Gastroesophageal sphincter (tissue), 4 donors: ENCODE data around the gene ZKSCAN5. TPM values are rescaled to one million over a fixed set of nuclear protein-coding genes. Genes with fewer than 3 reads are reported as not detected.

ENCODE experiments used
- ATAC-seq: fragments of 150-250 bp; one replicate; pipeline ENCODE4 v1.9.1; 2016; ENCODE audit warnings: mild to moderate bottlenecking, moderate library complexity
- H3K27ac ChIP-seq, 4 donors: fragments of 200-600 bp; sonication (generic) in 3 of 4; 1 replicate in 3 of 4; 2 replicates in 1 of 4; pipeline ENCODE4 v1.5.1; 2016 to 2019
- H3K27me3 ChIP-seq: fragments of 200-600 bp; sonication (generic); one replicate; pipeline ENCODE4 v1.5.1; 2019
- H3K36me3 ChIP-seq, 2 donors: fragments of 200-600 bp; sonication (generic); one replicate each; pipeline ENCODE4 v1.5.1; 2019; ENCODE audit warnings: control low read depth in 1 of 2
- H3K4me1 ChIP-seq, 3 donors: fragments of 200-600 bp; sonication (generic); 1 replicate in 2 of 3; 2 replicates in 1 of 3; pipeline ENCODE4 v1.5.1; 2016 to 2019; ENCODE audit warnings: control low read depth in 2 of 3
- H3K4me3 ChIP-seq, 2 donors: fragments of 200-600 bp; sonication (generic); one replicate each; pipeline ENCODE4 v1.5.1; 2019; ENCODE audit warnings: mild to moderate bottlenecking in 1 of 2, moderate library complexity in 1 of 2
- H3K9me3 ChIP-seq, 3 donors: fragments of 200-600 bp; sonication (generic); one replicate each; pipeline ENCODE4 v1.5.1; 2017 to 2019; ENCODE audit warnings: control low read depth in 2 of 3
- CTCF ChIP-seq, 4 experiments: fragments of 200-600 bp in 2 of 4; fragments of 450-650 bp in 2 of 4; sonication (generic) in 1 of 4; IDR thresholded peaks; one replicate each; pipeline ENCODE4 v1.5.1; 2017 to 2019; ENCODE audit warnings: antibody characterized with exemption in 4 of 4, mild to moderate bottlenecking in 2 of 4, moderate library complexity in 2 of 4
- EP300 ChIP-seq: sonication (generic); formaldehyde crosslinking; IDR thresholded peaks from one replicate; pipeline ENCODE4 v1.6.1; 2017; ENCODE audit warnings: antibody characterized with exemption, mild to moderate bottlenecking
- POLR2A ChIP-seq, 2 donors: fragments of 450-650 bp; IDR thresholded peaks; one replicate each; pipeline ENCODE4 v1.6.1; 2017; ENCODE audit warnings: antibody characterized with exemption in 2 of 2, mild to moderate bottlenecking in 2 of 2, moderate library complexity in 1 of 2
- POLR2AphosphoS5 ChIP-seq: sonication (generic); formaldehyde crosslinking; IDR thresholded peaks from one replicate; pipeline ENCODE4 v1.6.1; 2017; ENCODE audit warnings: antibody characterized with exemption
- WGBS, 2 donors: methylation state at CpG; one replicate each; pipeline ENCODE4 v1.1.5; 2018; ENCODE audit warnings: low coverage in 1 of 2; 5-methylcytosine and 5-hydroxymethylcytosine counted together
- total RNA-seq, 4 donors: library from RNA; depleted of rRNA; stranded (reverse); fragments of >200 nt; gene quantifications; one replicate each; pipeline ENCODE4 v1.1.0, GENCODE V29; 2016

ZKSCAN5 gene
- total RNA-seq, 4 donors from 2014 or later = 7.5 to 12.5 (median 10.6) TPM

DNA sequence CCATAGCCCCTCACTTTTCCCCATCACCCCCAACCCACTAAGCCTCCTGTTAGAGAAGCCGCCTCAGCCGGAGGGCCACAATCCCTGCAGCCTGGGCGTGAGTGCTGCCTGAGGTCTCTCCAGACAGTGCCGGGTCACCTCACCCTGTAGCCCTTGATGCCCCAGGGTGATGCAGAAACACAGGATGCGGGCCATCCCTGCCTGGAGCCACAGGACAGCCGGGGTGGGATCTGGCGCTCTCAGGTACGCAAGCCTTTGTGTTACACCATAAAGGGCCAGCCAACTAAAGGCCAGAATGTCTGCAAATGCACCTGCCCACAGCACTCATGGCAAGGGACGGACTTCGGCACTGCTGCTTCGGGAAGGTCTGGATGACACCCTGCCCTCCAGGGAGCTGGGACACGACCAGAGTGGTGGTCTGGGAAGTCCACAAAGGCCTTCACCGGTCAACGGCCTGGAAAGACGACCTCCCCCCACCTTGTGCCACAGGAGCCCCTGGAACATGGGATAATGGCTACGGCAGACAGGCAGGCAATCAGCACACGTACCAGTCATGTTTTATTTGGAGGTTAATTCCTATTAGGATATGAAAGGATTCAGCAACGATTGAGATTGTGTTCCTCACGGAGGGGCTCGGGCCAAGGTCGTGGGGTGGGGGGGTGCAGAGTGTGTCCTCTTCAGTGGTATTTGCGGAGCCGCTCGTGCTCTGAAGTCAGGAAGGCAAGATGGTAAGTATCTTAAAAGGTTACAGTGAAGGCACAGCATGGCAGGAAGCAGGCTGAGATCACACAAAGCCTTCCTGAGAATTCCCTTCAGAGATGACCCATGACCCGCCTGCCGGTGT, 46.6 kb upstream of the ZKSCAN5 start:
- H3K9me3 ChIP-seq = no peaks in the 10 kb centered on the region
- ATAC-seq = no peak
- H3K4me3 ChIP-seq = no peak overlapping the region
- H3K27me3 ChIP-seq = no peaks in the 10 kb centered on the region
- no peak overlapping the region for H3K27ac ChIP-seq
- 74% methylated on average over 5 of the region's 26 CpGs; no CpG with 5 or more reads in 1 of the 2 donors for WGBS, 2 donors
- H3K4me1 ChIP-seq = peaks cover 0 to 31% (median 4%) of the 10 kb centered on the region in 3 donors
- TF ChIP-seq EP300 (no peak), POLR2A (IDR thresholded peaks at IDR 0.05) (no peak), CTCF (IDR thresholded peaks at IDR 0.05) (no peak), POLR2AphosphoS5 (no peak)
- peaks cover 0 to 91% of the 10 kb centered on the region in 2 donors for H3K36me3 ChIP-seq

DNA sequence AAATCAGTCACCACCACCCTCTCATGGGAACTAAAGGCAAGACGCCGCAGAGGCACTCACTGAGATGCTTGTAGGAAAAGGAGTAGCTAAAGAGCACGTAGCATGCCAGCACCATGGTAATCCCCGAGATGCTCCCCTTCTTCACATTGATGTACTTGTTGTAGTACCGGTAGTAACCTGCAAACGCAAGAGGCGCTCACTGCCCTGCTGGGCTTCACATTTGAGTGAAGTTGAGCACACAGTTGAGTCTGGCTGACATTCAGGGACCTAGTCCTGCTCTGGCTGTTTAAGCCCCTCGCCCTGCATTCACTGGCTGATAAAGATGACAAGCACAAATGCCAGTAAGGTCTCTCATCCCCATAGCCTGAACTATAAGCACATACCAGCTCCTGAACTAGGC, 45.4 kb upstream of the ZKSCAN5 start:
- Histone ChIP-seq H3K9me3 (no peaks in the 10 kb centered on the region), H3K27ac (no peak overlapping the region), H3K36me3 (peaks cover 0 to 91% of the 10 kb centered on the region in 2 donors), H3K27me3 (no peaks in the 10 kb centered on the region), H3K4me3 (no peak overlapping the region), H3K4me1 (peaks cover 0 to 44% (median 4%) of the 10 kb centered on the region in 3 donors)
- whole genome bisulfite sequencing, 2 donors = 81% methylated on average over 6 of the region's 8 CpGs; no CpG with 5 or more reads in 1 of the 2 donors
- ATAC-seq = no peak
- TF ChIP-seq CTCF (IDR thresholded peaks at IDR 0.05) = peak in 1 of 4 experiments; percentile 9
- no peak for TF ChIP-seq POLR2A (IDR thresholded peaks at IDR 0.05)
- no peak for TF ChIP-seq EP300

- H3K9me3 ChIP-seq = no peaks in the 10 kb centered on the region
- WGBS, 2 donors = 70 to 84% methylated on average over 4 to 9 of the region's 11 CpGs
- TF ChIP-seq CTCF (IDR thresholded peaks at IDR 0.05) (no peak), POLR2AphosphoS5 (no peak), POLR2A (IDR thresholded peaks at IDR 0.05) (no peak), EP300 (no peak)
- peaks cover 0 to 76% of the 10 kb centered on the region in 2 donors for H3K36me3 ChIP-seq
- H3K4me1 ChIP-seq = peaks cover 0 to 59% (median 15%) of the 10 kb centered on the region in 3 donors
- H3K27ac ChIP-seq = no peak overlapping the region
- H3K4me3 ChIP-seq = no peak overlapping the region
- H3K27me3 ChIP-seq = no peaks in the 10 kb centered on the region
- no peak for ATAC-seq
Observed at GRCh38 chr7:99460651-99461050, 43.8 kb upstream of the ZKSCAN5 start.

GRCh38 chr7:99461221-99461620, 43.2 kb upstream of the ZKSCAN5 start:
- Histone ChIP-seq H3K9me3 (no peaks in the 10 kb centered on the region), H3K27me3 (no peaks in the 10 kb centered on the region), H3K27ac (no peak overlapping the region), H3K4me3 (no peak overlapping the region), H3K4me1 (peaks cover 0 to 60% (median 15%) of the 10 kb centered on the region in 3 donors), H3K36me3 (peaks cover 0 to 71% of the 10 kb centered on the region in 2 donors)
- no peak for ATAC-seq
- TF ChIP-seq CTCF (IDR thresholded peaks at IDR 0.05) = no peak
- TF ChIP-seq EP300 = no peak
- no peak for TF ChIP-seq POLR2AphosphoS5
- TF ChIP-seq POLR2A (IDR thresholded peaks at IDR 0.05) = no peak
- 67 to 100% methylated on average over 1 of the region's 2 CpGs for WGBS, 2 donors

DNA sequence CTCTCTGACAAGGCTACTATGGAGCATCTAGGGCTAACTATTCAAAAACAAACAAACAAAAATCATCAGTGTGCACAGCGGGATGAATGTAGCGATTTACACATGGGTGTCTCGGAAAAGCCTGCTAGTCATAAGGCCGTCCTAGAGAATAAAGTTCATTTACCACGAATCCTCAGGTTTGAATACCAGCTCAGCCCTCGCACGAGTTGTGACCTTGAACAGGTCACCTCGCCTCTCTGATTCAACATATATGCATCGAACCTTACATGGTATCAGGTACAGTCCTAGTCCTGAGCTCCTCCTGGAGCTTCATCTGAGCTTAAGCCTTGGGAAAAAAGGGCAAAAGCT, 39.1 kb upstream of the ZKSCAN5 start:
- Histone ChIP-seq H3K4me3 (peak overlapping the region; percentile 52 to 81), H3K27me3 (peaks cover 4% of the 10 kb centered on the region), H3K4me1 (peaks cover 0 to 56% (median 15%) of the 10 kb centered on the region in 3 donors), H3K27ac (peak overlapping the region; percentile 35 to 90 (median 90)), H3K36me3 (peaks cover 0 to 29% of the 10 kb centered on the region in 2 donors), H3K9me3 (no peaks in the 10 kb centered on the region)
- 5% methylated on average over 4 to 7 of the region's 9 CpGs for WGBS, 2 donors
- no peak for TF ChIP-seq EP300
- ATAC-seq = no peak
